SK-N-MC (cell line): ENCODE results near the gene COG1.

Experiments used
- DNase-seq: peaks from one replicate; pipeline ENCODE4 v3.0.0-alpha.2; 2011; ENCODE audit warnings: low read depth, low spot score
- H3K27ac ChIP-seq: fragments of 200-600 bp; sonication (generic); 2 replicates; pipeline ENCODE4 v1.5.1; 2016; ENCODE audit warnings: mixed run types
- H3K36me3 ChIP-seq: fragments of 200-600 bp; sonication (generic); 2 replicates; pipeline ENCODE4 v1.6.1; 2017; ENCODE audit warnings: antibody characterized with exemption, low read length, mixed read lengths; ENCODE audit not compliant: insufficient read depth
- H3K4me3 ChIP-seq: fragments of 200-600 bp; sonication (generic); 2 replicates; pipeline ENCODE4 v1.5.1; 2016
- H3K9ac ChIP-seq: fragments of 200-600 bp; sonication (generic); 2 replicates; pipeline ENCODE4 v1.8.0; 2017; ENCODE audit warnings: mixed run types, mixed read lengths; ENCODE audit not compliant: insufficient read length
- H3K9me3 ChIP-seq: fragments of 200-600 bp; sonication (generic); 2 replicates; pipeline ENCODE4 v1.6.1; 2017; ENCODE audit warnings: low read depth, mild to moderate bottlenecking, antibody characterized with exemption, low read length, moderate library complexity, mixed read lengths
- EZH2 ChIP-seq: fragments of 200-600 bp; sonication (generic); IDR thresholded peaks from one replicate; pipeline ENCODE4 v1.6.1; 2017; ENCODE audit warnings: antibody characterized with exemption
- FOXP2 ChIP-seq: optimal IDR thresholded peaks from 2 replicates; pipeline ENCODE3; 2011; ENCODE audit warnings: mild to moderate bottlenecking, moderate library complexity; ENCODE audit not compliant: insufficient read depth; ENCODE audit errors: extremely low read length, control extremely low read depth
- POLR2AphosphoS5 ChIP-seq: IDR thresholded peaks from 2 replicates; pipeline ENCODE4 v1.6.1; 2012; ENCODE audit warnings: mild to moderate bottlenecking, low read depth, low read length, borderline replicate concordance

The COG1 gene

DNA sequence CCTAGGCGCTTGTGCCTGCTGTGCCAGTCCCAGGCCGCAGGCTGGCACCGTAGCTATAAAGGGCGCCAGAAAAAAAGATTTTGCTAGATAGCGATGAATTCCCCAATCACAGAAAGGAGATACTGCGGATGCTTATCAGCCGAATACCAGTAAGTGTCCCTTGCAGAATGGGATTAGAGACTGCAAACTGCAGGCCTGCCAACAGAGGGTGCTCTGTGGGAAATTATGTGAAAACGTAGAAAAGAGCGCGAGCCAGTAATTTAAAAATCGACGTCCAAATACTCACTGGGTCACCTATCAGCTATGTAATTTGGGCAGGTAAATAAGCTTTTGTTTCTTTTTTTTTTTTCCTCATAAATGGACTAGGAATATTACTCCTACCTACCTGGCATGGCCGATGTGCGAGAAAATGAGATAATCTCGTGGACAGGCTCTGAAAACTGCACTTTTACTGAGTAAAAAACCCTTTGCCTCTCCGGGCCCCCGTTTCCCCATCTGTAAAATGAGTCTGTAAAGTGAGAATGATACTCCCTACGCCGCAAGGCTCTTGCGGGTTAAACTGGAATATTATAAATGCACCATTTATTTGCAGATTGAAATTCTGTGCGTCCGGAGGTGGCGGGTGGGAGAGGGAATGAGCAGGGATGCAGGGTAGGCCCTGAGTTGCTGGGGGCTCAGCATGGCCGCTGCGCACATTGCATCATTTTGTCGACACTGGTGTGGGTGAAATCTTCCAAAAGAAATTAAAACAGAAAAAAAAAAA lies 1.2 kb upstream of the COG1 start:
- peak overlapping the region; percentile 16; the same call in 1 of the 2 replicates for H3K27ac ChIP-seq
- H3K9me3 ChIP-seq, result no peaks in the 10 kb centered on the region
- no peak for DNase-seq
- TF ChIP-seq POLR2AphosphoS5 (no peak), FOXP2 (no peak), EZH2 (no peak)
- peak overlapping the region; percentile 73 for H3K9ac ChIP-seq
- H3K4me3 ChIP-seq, result peak overlapping the region; percentile 95
- H3K36me3 ChIP-seq, result peaks cover 3% of the 10 kb centered on the region; the same call in 1 of the 2 replicates

GRCh38 chr17:73192206-73192893 lies 505 bp upstream of the COG1 start:
- H3K9me3 ChIP-seq, result no peaks in the 10 kb centered on the region
- peak; percentile 67; the same call in 1 of the 2 replicates for TF ChIP-seq POLR2AphosphoS5
- no peak for TF ChIP-seq EZH2
- no peak for DNase-seq
- H3K4me3 ChIP-seq, result peak overlapping the region; percentile 95
- H3K36me3 ChIP-seq, result peaks cover 11% of the 10 kb centered on the region
- H3K27ac ChIP-seq, result peak overlapping the region; percentile 55
- peak overlapping the region; percentile 73 for H3K9ac ChIP-seq

- TF ChIP-seq EZH2 (no peak), POLR2AphosphoS5 (no peak), FOXP2 (no peak)
- no peak for DNase-seq
- no peak overlapping the region for H3K9ac ChIP-seq
- no peaks in the 10 kb centered on the region for H3K9me3 ChIP-seq
- H3K4me3 ChIP-seq, result no peak overlapping the region
- H3K36me3 ChIP-seq, result peaks cover 32% of the 10 kb centered on the region
- no peak overlapping the region for H3K27ac ChIP-seq
Observed at GRCh38 chr17:73194514-73195222, 1.8 kb downstream of the COG1 start.

DNA sequence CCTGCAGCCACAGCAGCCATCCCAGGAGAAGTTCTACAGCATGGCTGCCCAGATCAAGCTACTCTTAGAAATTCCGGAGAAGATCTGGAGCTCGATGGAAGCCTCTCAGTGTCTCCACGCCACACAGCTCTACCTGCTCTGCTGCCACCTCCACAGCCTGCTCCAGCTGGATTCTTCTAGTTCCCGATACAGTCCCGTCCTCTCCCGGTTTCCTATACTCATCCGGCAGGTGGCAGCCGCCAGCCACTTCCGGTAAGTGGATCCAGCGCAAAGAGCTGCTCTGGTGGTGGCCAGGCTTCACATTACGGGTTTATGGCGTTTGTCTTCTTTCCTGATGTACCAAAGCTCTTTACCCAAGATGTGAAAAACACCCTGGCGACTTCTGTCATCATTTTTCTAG lies 3.6 kb downstream of the COG1 start:
- peaks cover 51% of the 10 kb centered on the region for H3K36me3 ChIP-seq
- H3K4me3 ChIP-seq, result no peak overlapping the region
- H3K9ac ChIP-seq, result no peak overlapping the region
- DNase-seq, result no peak
- H3K9me3 ChIP-seq, result no peaks in the 10 kb centered on the region
- TF ChIP-seq POLR2AphosphoS5, result no peak
- TF ChIP-seq EZH2, result no peak
- no peak for TF ChIP-seq FOXP2
- H3K27ac ChIP-seq, result no peak overlapping the region

GRCh38 chr17:73197161-73197560 lies 4.3 kb downstream of the COG1 start:
- DNase-seq, result no peak

DNA sequence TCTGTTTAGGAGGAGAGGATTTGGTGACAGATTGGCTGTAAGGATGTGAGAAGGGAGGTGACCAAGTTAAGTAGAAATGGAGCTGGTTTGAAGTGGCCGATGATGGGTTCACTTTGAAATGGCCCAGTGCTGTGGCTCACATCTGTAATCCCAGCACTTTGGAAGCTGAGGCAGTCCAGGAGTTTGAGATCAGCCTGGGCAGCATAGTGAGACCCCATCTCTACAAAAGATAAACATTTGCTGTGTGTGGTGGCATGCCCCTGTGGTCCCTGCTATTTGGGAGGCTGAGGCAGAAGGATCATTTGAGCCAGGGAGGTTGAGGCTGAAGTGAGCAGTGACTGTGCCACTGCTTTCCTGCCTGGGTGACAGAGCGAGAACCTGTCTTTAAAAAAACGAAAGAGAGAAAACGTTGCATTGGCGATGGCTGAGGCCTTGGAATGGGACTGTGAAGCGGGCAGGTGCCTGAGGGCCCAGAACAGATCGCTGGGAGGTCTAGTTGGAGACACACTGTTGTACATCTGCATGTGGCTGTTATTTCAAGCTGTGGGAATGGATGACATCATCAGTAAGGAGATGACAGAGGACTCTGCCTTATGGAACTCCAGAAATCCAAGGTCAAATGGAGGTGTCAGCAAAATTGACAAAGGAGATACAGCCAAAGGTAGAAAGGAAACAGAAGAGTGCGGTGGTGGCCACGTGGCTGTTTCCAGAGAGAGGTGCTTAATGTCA lies 5.5 kb downstream of the COG1 start:
- H3K9me3 ChIP-seq, result no peaks in the 10 kb centered on the region
- H3K27ac ChIP-seq, result no peak overlapping the region
- H3K36me3 ChIP-seq, result peaks cover 68% of the 10 kb centered on the region

More at GRCh38 chr17:73197161-73197560, 4.3 kb downstream of the COG1 start:
- Histone ChIP-seq H3K27ac (no peak overlapping the region), H3K4me3 (no peak overlapping the region), H3K9me3 (no peaks in the 10 kb centered on the region), H3K9ac (no peak overlapping the region), H3K36me3 (peaks cover 57% of the 10 kb centered on the region)
- TF ChIP-seq POLR2AphosphoS5 (no peak), FOXP2 (no peak)

GRCh38 chr17:73198930-73199260 lies 6.0 kb downstream of the COG1 start:
- peaks cover 73% of the 10 kb centered on the region for H3K36me3 ChIP-seq
- no peak overlapping the region for H3K27ac ChIP-seq
- no peak overlapping the region for H3K4me3 ChIP-seq
- H3K9me3 ChIP-seq, result no peaks in the 10 kb centered on the region
- no peak for DNase-seq
- TF ChIP-seq FOXP2, result no peak
- no peak for TF ChIP-seq EZH2
- TF ChIP-seq POLR2AphosphoS5, result no peak
- H3K9ac ChIP-seq, result no peak overlapping the region

More for the DNA sequence above, 5.5 kb downstream of the COG1 start:
- DNase-seq, result no peak
- no peak overlapping the region for H3K9ac ChIP-seq
- no peak overlapping the region for H3K4me3 ChIP-seq
- no peak for TF ChIP-seq EZH2
- no peak for TF ChIP-seq FOXP2
- TF ChIP-seq POLR2AphosphoS5, result no peak
